Endothelial cell of umbilical vein (primary cell): ENCODE data around the gene EML4. TPM values are rescaled to one million over a fixed set of nuclear protein-coding genes. Genes with fewer than 3 reads are reported as not detected.

ENCODE experiments used
- BruUV-seq: library from RNA; stranded (reverse); fragments of 400-500 nt; replicated peaks from 2 replicates; lab custom pipeline; 2021; lab: Mats Ljungman, UMichigan
- CTCF ChIA-PET: fragments of 300-600, 350-600 bp; sonication (Branson Sonifier 250); formaldehyde crosslinking; loops from one replicate; lab custom pipeline; 2021; ENCODE audit warnings: antibody characterized with exemption, inconsistent platforms; lab: Charles Lee
- POLR2A ChIA-PET: fragments of 300-600, 350-600 bp; sonication (Branson Sonifier 250); formaldehyde crosslinking; loops from one replicate; lab custom pipeline; 2021; ENCODE audit warnings: antibody characterized with exemption, inconsistent platforms; lab: Charles Lee
- DNase-seq: peaks from one replicate; pipeline ENCODE4 v3.0.0-alpha.2; 2011; ENCODE audit warnings: low read depth, low spot score
- FAIRE-seq: peaks from 2 replicates; lab custom pipeline; 2011; peaks lifted over from hg19 to GRCh38; lab: Jason Lieb, UNC
- H2AFZ ChIP-seq: 2 replicates; pipeline ENCODE4 v1.6.0; 2012; ENCODE audit warnings: low read depth, low read length, control low read depth, inconsistent platforms
- H3K27ac ChIP-seq: 2 replicates; pipeline ENCODE4 v1.5.1; 2011; ENCODE audit warnings: low read depth, mild to moderate bottlenecking, control low read depth, low read length, moderate library complexity; ENCODE audit not compliant: insufficient read depth
- H3K27me3 ChIP-seq, 2 experiments: 2 replicates each; pipeline versions ENCODE4 v1.6.0 to v1.6.1; 2011; ENCODE audit warnings: low read length in 2 of 2, mixed read lengths in 1 of 2; ENCODE audit not compliant: control insufficient read depth in 2 of 2, insufficient read depth in 2 of 2
- H3K36me3 ChIP-seq, 2 experiments: 2 replicates in 1 of 2; 3 replicates in 1 of 2; pipeline ENCODE4 v1.5.1; 2011; ENCODE audit warnings: low read length in 2 of 2, mild to moderate bottlenecking in 1 of 2, moderate library complexity in 1 of 2; ENCODE audit not compliant: control insufficient read depth in 2 of 2, insufficient read depth in 2 of 2; ENCODE audit errors: extremely low read depth in 1 of 2
- H3K4me1 ChIP-seq: 3 replicates; pipeline ENCODE4 v1.5.1; 2011; ENCODE audit warnings: mild to moderate bottlenecking, low read length; ENCODE audit not compliant: control insufficient read depth, insufficient read depth; ENCODE audit errors: extremely low read depth
- H3K4me2 ChIP-seq: 2 replicates; pipeline ENCODE4 v1.6.1; 2011; ENCODE audit warnings: low read length, control low read depth, mixed read lengths; ENCODE audit not compliant: insufficient read depth
- H3K4me3 ChIP-seq, 3 experiments: fragments of 200-600 bp in 1 of 3; sonication (generic), shearing (Covaris generic) in 1 of 3; replicated peaks in 1 of 3; 2 replicates each; pipeline ENCODE4 v1.5.1; 2011 to 2016; ENCODE audit warnings: control low read depth in 3 of 3, low read length in 3 of 3, mild to moderate bottlenecking in 2 of 3, inconsistent platforms in 1 of 3, low read depth in 1 of 3, moderate library complexity in 1 of 3; ENCODE audit not compliant: insufficient read depth in 1 of 3
- H3K79me2 ChIP-seq: 2 replicates; pipeline ENCODE4 v1.6.0; 2012; ENCODE audit warnings: low read length, inconsistent platforms; ENCODE audit not compliant: control insufficient read depth, insufficient read depth
- H3K9ac ChIP-seq: replicated peaks from 2 replicates; pipeline ENCODE3; 2011; ENCODE audit warnings: low read length, control low read depth; ENCODE audit not compliant: insufficient read depth; ENCODE audit errors: extremely low read depth
- H3K9me1 ChIP-seq: replicated peaks from 3 replicates; pipeline ENCODE4 v1.6.0; 2011; ENCODE audit warnings: mild to moderate bottlenecking, low read length; ENCODE audit not compliant: control insufficient read depth, insufficient read depth; ENCODE audit errors: extremely low read depth
- H3K9me3 ChIP-seq: replicated peaks from 2 replicates; pipeline ENCODE4 v1.5.1; 2012; ENCODE audit warnings: low read length, inconsistent platforms; ENCODE audit not compliant: control insufficient read depth, insufficient read depth
- H4K20me1 ChIP-seq: replicated peaks from 2 replicates; pipeline ENCODE3; 2011; ENCODE audit warnings: mild to moderate bottlenecking, low read length; ENCODE audit not compliant: control insufficient read depth, insufficient read depth; ENCODE audit errors: extremely low read depth
- FOS ChIP-seq: IDR thresholded peaks from 2 replicates; pipeline ENCODE4 v1.6.1; 2011; ENCODE audit warnings: mild to moderate bottlenecking, low read length, moderate library complexity, borderline replicate concordance; ENCODE audit not compliant: insufficient read depth
- MYC ChIP-seq: IDR thresholded peaks from one replicate; pipeline ENCODE4 v1.6.1; 2011; ENCODE audit warnings: mild to moderate bottlenecking, low read depth, low read length
- POLR2AphosphoS5 ChIP-seq: IDR thresholded peaks from 2 replicates; pipeline ENCODE4 v1.6.1; 2012; ENCODE audit warnings: low read depth, mild to moderate bottlenecking, control low read depth, low read length, moderate library complexity; ENCODE audit not compliant: insufficient read depth
- dilution Hi-C: fragments of 300-500 bp; cut with MboI; formaldehyde crosslinking; loops from one replicate; pipeline ENCODE4 v1.15.0; 2019; ENCODE audit warnings: low sequenced_read_pairs; ENCODE audit not compliant: extremely low pct_ligation_motif_present
- intact Hi-C: fragments of 100-400 bp; cut with micrococcal nuclease; formaldehyde crosslinking; loops from one replicate; pipeline ENCODE4 v1.10.0; 2022
- polyA plus RNA-seq, 4 experiments: library from polyadenylated mRNA; depleted of rRNA in 3 of 4; stranded (reverse) in 3 of 4; unstranded in 1 of 4; fragments of >200 nt; gene quantifications; 2 replicates each; pipeline versions ENCODE4 v1.2.1 to v1.2.3, GENCODE V29; 2011 to 2012; ENCODE audit warnings: missing spikeins in 1 of 4
- total RNA-seq: library from RNA; stranded (reverse); gene quantifications from 2 replicates; pipeline ENCODE4 v1.2.3, GENCODE V29; 2021
- TF ChIP-seq, protein P1 (sequence below), 2 donors: IDR thresholded peaks; 1 replicate in 1 of 2; 2 replicates in 1 of 2; pipeline ENCODE4 v1.5.1; 2011; ENCODE audit warnings: low read length in 2 of 2, mild to moderate bottlenecking in 2 of 2, moderate library complexity in 2 of 2, control low read depth in 1 of 2, inconsistent platforms in 1 of 2, low read depth in 1 of 2; ENCODE audit not compliant: insufficient read depth in 1 of 2; ENCODE audit errors: extremely low read depth in 1 of 2

EML4 gene
- total and polyA plus RNA-seq, 2 donors (not counting 3 experiments of a cell fraction or from before 2014, with no cell fraction given), result 13.3 to 32.0 TPM

DNA sequence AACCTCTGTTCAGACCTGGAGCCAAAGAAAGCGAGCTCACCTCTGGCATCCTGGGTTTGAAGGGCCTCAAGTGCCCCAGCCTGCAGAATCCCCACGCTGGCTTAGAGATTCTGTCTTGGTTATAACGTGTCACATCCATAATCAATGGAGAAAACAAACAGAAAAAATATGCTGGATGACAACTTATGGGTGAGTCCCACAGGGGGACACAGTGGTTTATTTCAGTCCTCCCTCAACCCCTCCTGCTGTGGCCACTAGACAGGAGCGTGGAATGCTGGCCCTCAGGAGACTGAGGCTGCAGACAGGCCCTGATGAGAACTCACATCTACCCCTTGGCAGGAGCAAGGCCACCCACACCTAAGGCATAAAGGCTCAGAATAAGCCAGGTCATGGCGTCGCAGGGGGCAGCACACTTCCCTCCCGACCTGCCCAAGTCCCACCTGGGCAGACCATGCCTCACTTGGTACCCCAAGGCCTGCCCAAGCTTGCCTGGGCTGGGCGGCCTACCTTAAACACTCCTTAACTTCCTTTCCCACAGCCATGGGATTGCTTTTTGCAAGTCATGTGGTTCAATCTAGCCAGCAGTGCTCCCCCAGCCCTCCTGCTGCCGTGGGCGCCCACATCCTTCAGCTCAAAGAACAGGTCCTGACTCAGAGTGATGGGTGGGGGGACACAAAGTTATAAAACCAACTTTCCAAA, 171.9 kb downstream of the EML4 start:
- Histone ChIP-seq H3K9ac (no peak overlapping the region), H4K20me1 (no peaks in the 10 kb centered on the region), H3K27me3 (no peaks in the 10 kb centered on the region), H3K4me2 (no peak overlapping the region), H3K27ac (no peak overlapping the region), H3K4me1 (peaks cover 17% of the 10 kb centered on the region), H3K79me2 (peaks cover 2% of the 10 kb centered on the region), H3K4me3 (no peak overlapping the region), H3K36me3 (peaks cover 2 to 9% of the 10 kb centered on the region in 2 experiments), H3K9me3 (no peaks in the 10 kb centered on the region), H3K9me1 (no peaks in the 10 kb centered on the region), H2AFZ (no peak overlapping the region)
- no TSS peak for BruUV-seq
- CTCF ChIA-PET, result interaction anchor here (1.3 kb wide), 1 partner anchor 13 kb away, joined by 3 read pairs; no protein-coding TSS in a partner anchor
- intact Hi-C loops, result no loop called here
- no peak for FAIRE-seq
- DNase-seq, result no peak
- dilution Hi-C loops, result no loop called here
- TF ChIP-seq MYC, result no peak
- no peak for TF ChIP-seq FOS
- TF ChIP-seq POLR2AphosphoS5, result no peak
- TF ChIP-seq, protein P1, sequence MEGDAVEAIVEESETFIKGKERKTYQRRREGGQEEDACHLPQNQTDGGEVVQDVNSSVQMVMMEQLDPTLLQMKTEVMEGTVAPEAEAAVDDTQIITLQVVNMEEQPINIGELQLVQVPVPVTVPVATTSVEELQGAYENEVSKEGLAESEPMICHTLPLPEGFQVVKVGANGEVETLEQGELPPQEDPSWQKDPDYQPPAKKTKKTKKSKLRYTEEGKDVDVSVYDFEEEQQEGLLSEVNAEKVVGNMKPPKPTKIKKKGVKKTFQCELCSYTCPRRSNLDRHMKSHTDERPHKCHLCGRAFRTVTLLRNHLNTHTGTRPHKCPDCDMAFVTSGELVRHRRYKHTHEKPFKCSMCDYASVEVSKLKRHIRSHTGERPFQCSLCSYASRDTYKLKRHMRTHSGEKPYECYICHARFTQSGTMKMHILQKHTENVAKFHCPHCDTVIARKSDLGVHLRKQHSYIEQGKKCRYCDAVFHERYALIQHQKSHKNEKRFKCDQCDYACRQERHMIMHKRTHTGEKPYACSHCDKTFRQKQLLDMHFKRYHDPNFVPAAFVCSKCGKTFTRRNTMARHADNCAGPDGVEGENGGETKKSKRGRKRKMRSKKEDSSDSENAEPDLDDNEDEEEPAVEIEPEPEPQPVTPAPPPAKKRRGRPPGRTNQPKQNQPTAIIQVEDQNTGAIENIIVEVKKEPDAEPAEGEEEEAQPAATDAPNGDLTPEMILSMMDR (IDR thresholded peaks at IDR 0.05; ENCODE audit: extremely low read depth in 1 of 2, insufficient read depth in 1 of 2, low read depth in 1 of 2, low read length in 2 of 2), result no peak
- POLR2A ChIA-PET, result no interaction called here
